Skeletal muscle satellite cell (primary cell): Measurements from ENCODE around the gene PEG3.
"Not testable (repeated sequence)": the region's sequence is repeated elsewhere in the genome, so short reads cannot be mapped to it uniquely, and the experiment has no call there.

Source experiments
- H3K27me3 ChIP-seq: 2 replicates; pipeline ENCODE4 v1.7.0; 2013; ENCODE audit warnings: low read length; ENCODE audit not compliant: control insufficient read depth, insufficient read depth
- H3K36me3 ChIP-seq: 2 replicates; pipeline ENCODE4 v1.7.0; 2013; ENCODE audit warnings: mild to moderate bottlenecking, control low read depth, low read length; ENCODE audit not compliant: insufficient read depth
- H3K4me1 ChIP-seq: 2 replicates; pipeline ENCODE4 v1.7.0; 2013; ENCODE audit warnings: low read length; ENCODE audit not compliant: control insufficient read depth, insufficient read depth
- H3K4me2 ChIP-seq: 2 replicates; pipeline ENCODE4 v1.7.0; 2013; ENCODE audit warnings: mild to moderate bottlenecking, low read length
- H3K4me3 ChIP-seq: 2 replicates; pipeline ENCODE4 v1.7.0; 2013; ENCODE audit warnings: low read length
- H3K9ac ChIP-seq: 2 replicates; pipeline ENCODE4 v1.7.0; 2013; ENCODE audit warnings: mild to moderate bottlenecking, low read depth, low read length, moderate library complexity
- H3K9me3 ChIP-seq: replicated peaks from 2 replicates; pipeline ENCODE4 v1.7.0; 2013; ENCODE audit warnings: mild to moderate bottlenecking, control low read depth, low read length

PEG3 gene

DNA sequence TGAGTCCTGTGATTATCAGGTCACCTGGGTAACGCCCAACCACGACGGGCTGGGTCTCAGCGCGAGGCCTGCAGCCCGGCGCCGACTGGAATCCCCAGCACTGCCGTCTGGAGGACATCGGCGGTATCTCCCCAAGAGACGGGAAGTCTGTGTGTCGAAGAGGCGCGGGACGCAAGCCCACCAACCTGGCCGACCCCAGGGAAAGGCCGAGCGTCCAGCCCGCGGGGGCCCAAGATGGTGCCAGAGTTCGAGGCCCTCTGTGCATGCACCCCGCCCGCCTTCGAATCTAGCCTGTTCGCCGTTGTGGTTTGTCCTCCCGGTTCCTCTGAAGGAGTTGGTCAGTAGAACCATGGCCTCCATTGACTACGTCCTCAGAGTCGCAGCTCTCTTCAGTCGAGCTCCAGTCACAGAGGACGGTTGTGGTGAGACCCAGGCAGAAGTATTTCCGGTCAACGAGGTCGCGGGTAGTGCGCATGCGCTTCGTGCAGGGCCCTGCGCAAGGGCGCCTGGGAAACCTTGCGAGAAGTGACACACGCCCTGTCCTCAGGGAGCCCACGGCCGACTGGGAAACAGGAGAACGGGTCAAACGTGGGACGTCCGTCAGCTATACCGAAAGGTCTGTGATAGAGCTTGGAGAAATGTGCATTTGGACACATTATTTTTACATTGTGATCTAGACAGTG lies 24.1 kb upstream of the PEG3 start:
- H3K36me3 ChIP-seq, result no peaks in the 10 kb centered on the region
- H3K27me3 ChIP-seq, result no peaks in the 10 kb centered on the region
- H3K4me1 ChIP-seq, result no peaks in the 10 kb centered on the region
- H3K4me3 ChIP-seq, result no peak overlapping the region
- no peak overlapping the region for H3K9ac ChIP-seq
- H3K9me3 ChIP-seq, result peaks cover 9% of the 10 kb centered on the region
- H3K4me2 ChIP-seq, result no peak overlapping the region

- Histone ChIP-seq H3K27me3 (no peaks in the 10 kb centered on the region), H3K36me3 (no peaks in the 10 kb centered on the region), H3K4me2 (no peak overlapping the region), H3K9me3 (peaks cover 10% of the 10 kb centered on the region), H3K9ac (no peak overlapping the region), H3K4me1 (no peaks in the 10 kb centered on the region), H3K4me3 (no peak overlapping the region)
These were observed 22.2 kb upstream of the PEG3 start for GRCh38 chr19:56862741-56863140.

- not testable (repeated sequence) for H3K36me3 ChIP-seq
These were observed 19.9 kb upstream of the PEG3 start for GRCh38 chr19:56860409-56860808.

GRCh38 chr19:56858026-56858425 lies 17.5 kb upstream of the PEG3 start:
- Histone ChIP-seq H3K27me3 (no peaks in the 10 kb centered on the region), H3K4me3 (no peak overlapping the region), H3K4me2 (no peak overlapping the region), H3K9me3 (peaks cover 7% of the 10 kb centered on the region), H3K9ac (no peak overlapping the region), H3K4me1 (no peaks in the 10 kb centered on the region), H3K36me3 (no peaks in the 10 kb centered on the region)

More at GRCh38 chr19:56860409-56860808, 19.9 kb upstream of the PEG3 start:
- H3K9ac ChIP-seq, H3K4me2 ChIP-seq, H3K9me3 ChIP-seq, H3K27me3 ChIP-seq, H3K4me1 ChIP-seq, H3K4me3 ChIP-seq: not testable (repeated sequence)

DNA sequence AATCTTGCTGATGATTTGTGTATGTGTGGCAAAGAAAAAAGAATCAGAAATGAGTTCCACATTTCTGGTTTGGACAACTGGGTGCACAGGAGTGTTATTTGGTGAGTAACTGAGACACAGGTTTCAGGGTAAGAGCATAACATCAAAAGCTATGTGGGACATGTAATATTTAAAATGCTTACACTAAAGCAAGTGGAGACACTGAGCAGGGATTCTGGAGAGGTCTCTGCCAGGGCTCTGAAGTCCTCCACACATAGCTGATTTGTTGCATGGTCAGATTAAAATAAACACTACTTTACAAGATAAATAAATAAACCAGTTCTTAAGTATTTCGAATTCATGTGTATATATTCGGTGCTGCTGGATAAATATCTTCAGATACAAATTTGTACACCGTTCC lies 16.3 kb upstream of the PEG3 start:
- H3K4me3 ChIP-seq, result no peak overlapping the region
- no peaks in the 10 kb centered on the region for H3K36me3 ChIP-seq
- no peaks in the 10 kb centered on the region for H3K4me1 ChIP-seq
- H3K9ac ChIP-seq, result no peak overlapping the region
- no peak overlapping the region for H3K4me2 ChIP-seq
- peaks cover 5% of the 10 kb centered on the region for H3K9me3 ChIP-seq
- H3K27me3 ChIP-seq, result no peaks in the 10 kb centered on the region

- not testable (repeated sequence) for H3K4me2 ChIP-seq, H3K36me3 ChIP-seq, H3K4me3 ChIP-seq, H3K27me3 ChIP-seq, H3K4me1 ChIP-seq, H3K9ac ChIP-seq, H3K9me3 ChIP-seq
These were observed 11.8 kb upstream of the PEG3 start for GRCh38 chr19:56852361-56852760.

- Histone ChIP-seq H3K36me3 (no peaks in the 10 kb centered on the region), H3K9ac (no peak overlapping the region)
These were observed 7.6 kb upstream of the PEG3 start for GRCh38 chr19:56848166-56848565.

DNA sequence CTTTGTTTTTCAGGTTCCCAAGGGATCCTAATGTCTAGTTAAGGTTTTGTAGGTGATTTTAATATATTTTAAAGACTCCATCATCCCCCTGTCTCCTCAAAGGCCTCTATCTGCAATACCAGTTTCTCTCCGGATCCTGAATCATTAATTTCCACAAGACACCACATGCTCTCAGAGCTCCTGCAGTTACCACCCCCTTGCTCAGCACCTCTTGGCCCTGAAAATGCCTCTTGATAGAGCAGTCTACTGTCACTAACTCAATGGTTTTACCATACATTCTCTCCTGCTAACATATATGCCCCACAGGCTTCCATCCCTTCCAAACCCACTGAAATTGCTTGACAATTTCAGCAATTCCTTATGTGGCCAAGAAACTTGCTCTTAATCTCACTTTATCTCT lies 1.9 kb upstream of the PEG3 start:
- Histone ChIP-seq H3K9ac (no peak overlapping the region), H3K36me3 (no peaks in the 10 kb centered on the region), H3K4me2 (no peak overlapping the region), H3K9me3 (peaks cover 16% of the 10 kb centered on the region), H3K27me3 (no peaks in the 10 kb centered on the region), H3K4me1 (no peaks in the 10 kb centered on the region), H3K4me3 (no peak overlapping the region)

More at GRCh38 chr19:56848166-56848565, 7.6 kb upstream of the PEG3 start:
- H3K4me2 ChIP-seq, result no peak overlapping the region
- no peaks in the 10 kb centered on the region for H3K4me1 ChIP-seq
- no peak overlapping the region for H3K4me3 ChIP-seq
- no peaks in the 10 kb centered on the region for H3K27me3 ChIP-seq
- no peaks in the 10 kb centered on the region for H3K9me3 ChIP-seq

- no peaks in the 10 kb centered on the region for H3K4me1 ChIP-seq
- no peaks in the 10 kb centered on the region for H3K27me3 ChIP-seq
- no peak overlapping the region for H3K4me2 ChIP-seq
- H3K9me3 ChIP-seq, result peaks cover 16% of the 10 kb centered on the region
- no peak overlapping the region for H3K9ac ChIP-seq
- H3K36me3 ChIP-seq, result no peaks in the 10 kb centered on the region
- no peak overlapping the region for H3K4me3 ChIP-seq
These were observed 642 bp upstream of the PEG3 start for GRCh38 chr19:56841193-56841543.

- Histone ChIP-seq H3K4me2 (peak overlapping the region; percentile 37), H3K4me3 (no peak overlapping the region), H3K9me3 (peaks cover 16% of the 10 kb centered on the region), H3K4me1 (no peaks in the 10 kb centered on the region), H3K27me3 (no peaks in the 10 kb centered on the region), H3K36me3 (no peaks in the 10 kb centered on the region), H3K9ac (no peak overlapping the region)
These were observed 675 bp downstream of the PEG3 start for GRCh38 chr19:56839652-56840450.

- H3K9me3 ChIP-seq, result peaks cover 16% of the 10 kb centered on the region
- no peaks in the 10 kb centered on the region for H3K36me3 ChIP-seq
- H3K4me2 ChIP-seq, result peak overlapping the region; percentile 71
- no peak overlapping the region for H3K9ac ChIP-seq
- peak overlapping the region; percentile 61 for H3K4me3 ChIP-seq
- no peaks in the 10 kb centered on the region for H3K27me3 ChIP-seq
- H3K4me1 ChIP-seq, result no peaks in the 10 kb centered on the region
These were observed 1.4 kb downstream of the PEG3 start for GRCh38 chr19:56838909-56839651.
